Osteoblast (primary cell): ENCODE results near the gene RRAS. TPM values are rescaled to one million over a fixed set of nuclear protein-coding genes. Genes with fewer than 3 reads are reported as not detected.

Experiments used
- DNase-seq: peaks from one replicate; pipeline ENCODE4 v3.0.0; 2011; ENCODE audit warnings: low spot score, mixed read lengths; ENCODE audit not compliant: insufficient read length; ENCODE audit errors: missing footprints
- H2AFZ ChIP-seq: 2 replicates; pipeline ENCODE4 v1.6.0; 2011; ENCODE audit warnings: mild to moderate bottlenecking, low read length
- H3K27ac ChIP-seq: 2 replicates; pipeline ENCODE4 v1.5.1; 2011; ENCODE audit warnings: mild to moderate bottlenecking, low read depth, low read length, moderate library complexity
- H3K27me3 ChIP-seq: 2 replicates; pipeline ENCODE4 v1.6.0; 2012; ENCODE audit warnings: mild to moderate bottlenecking, control low read depth, inconsistent platforms, low read length, moderate library complexity; ENCODE audit not compliant: insufficient read depth
- H3K36me3 ChIP-seq: 2 replicates; pipeline ENCODE4 v1.5.1; 2011; ENCODE audit warnings: mild to moderate bottlenecking, low read length, control low read depth, moderate library complexity; ENCODE audit not compliant: insufficient read depth
- H3K4me1 ChIP-seq: 2 replicates; pipeline ENCODE4 v1.5.1; 2011; ENCODE audit warnings: mild to moderate bottlenecking, low read length, control low read depth, moderate library complexity; ENCODE audit not compliant: insufficient read depth
- H3K4me2 ChIP-seq: 2 replicates; pipeline ENCODE4 v1.6.0; 2011; ENCODE audit warnings: mild to moderate bottlenecking, low read length; ENCODE audit not compliant: insufficient read depth
- H3K4me3 ChIP-seq: fragments of 200-600 bp; sonication (generic); 3 replicates; pipeline ENCODE4 v1.5.1; 2012; ENCODE audit warnings: mild to moderate bottlenecking, low read length, inconsistent platforms; ENCODE audit not compliant: insufficient read depth
- H3K79me2 ChIP-seq: 2 replicates; pipeline ENCODE4 v1.6.0; 2012; ENCODE audit warnings: mild to moderate bottlenecking, low read length, control low read depth, inconsistent platforms; ENCODE audit not compliant: insufficient read depth
- H3K9me3 ChIP-seq: 2 replicates; pipeline ENCODE4 v1.5.1; 2011; ENCODE audit warnings: low read depth, low read length, control low read depth
- H4K20me1 ChIP-seq: 2 replicates; pipeline ENCODE4 v1.6.0; 2012; ENCODE audit warnings: mild to moderate bottlenecking, low read length, control low read depth; ENCODE audit not compliant: insufficient read depth
- CTCF ChIP-seq: IDR thresholded peaks from 2 replicates; pipeline ENCODE4 v1.5.1; 2011; ENCODE audit warnings: mild to moderate bottlenecking, low read depth, low read length, moderate library complexity; ENCODE audit errors: extremely low read depth
- total RNA-seq: library from RNA; depleted of rRNA; stranded (reverse); fragments of >200 nt; gene quantifications from 2 replicates; pipeline ENCODE4 v1.2.3, GENCODE V29; 2012

Gene RRAS
- total RNA-seq, 1 donor = 31.8 TPM

- DNase-seq = no peak
- Histone ChIP-seq H2AFZ (no peak overlapping the region), H3K4me3 (no peak overlapping the region), H3K4me2 (no peak overlapping the region), H3K4me1 (no peaks in the 10 kb centered on the region), H4K20me1 (peaks cover 26% of the 10 kb centered on the region), H3K79me2 (peaks cover 44% of the 10 kb centered on the region), H3K9me3 (no peaks in the 10 kb centered on the region), H3K27me3 (no peaks in the 10 kb centered on the region), H3K27ac (no peak overlapping the region), H3K36me3 (peaks cover 61% of the 10 kb centered on the region)
- TF ChIP-seq CTCF = no peak
Measured at GRCh38 chr19:49651820-49652550, 12.0 kb upstream of the RRAS start.

GRCh38 chr19:49651029-49651819, 11.3 kb upstream of the RRAS start:
- peaks cover 51% of the 10 kb centered on the region for H3K79me2 ChIP-seq
- H3K4me2 ChIP-seq = no peak overlapping the region
- no peaks in the 10 kb centered on the region for H3K27me3 ChIP-seq
- H3K4me3 ChIP-seq = no peak overlapping the region
- H2AFZ ChIP-seq = no peak overlapping the region
- DNase-seq = no peak
- H3K9me3 ChIP-seq = no peaks in the 10 kb centered on the region
- no peak for TF ChIP-seq CTCF
- H4K20me1 ChIP-seq = peaks cover 30% of the 10 kb centered on the region
- no peaks in the 10 kb centered on the region for H3K4me1 ChIP-seq
- H3K36me3 ChIP-seq = peaks cover 61% of the 10 kb centered on the region
- H3K27ac ChIP-seq = no peak overlapping the region

- peaks cover 54% of the 10 kb centered on the region for H4K20me1 ChIP-seq
- H3K9me3 ChIP-seq = no peaks in the 10 kb centered on the region
- H3K79me2 ChIP-seq = peaks cover 74% of the 10 kb centered on the region
- H3K4me2 ChIP-seq = no peak overlapping the region
- H3K27me3 ChIP-seq = no peaks in the 10 kb centered on the region
- no peak overlapping the region for H3K27ac ChIP-seq
- H3K4me1 ChIP-seq = peaks cover 14% of the 10 kb centered on the region
- H3K4me3 ChIP-seq = no peak overlapping the region
- TF ChIP-seq CTCF = no peak
- peaks cover 49% of the 10 kb centered on the region for H3K36me3 ChIP-seq
- DNase-seq = no peak
- no peak overlapping the region for H2AFZ ChIP-seq
Measured at GRCh38 chr19:49646586-49646985, 6.6 kb upstream of the RRAS start.

GRCh38 chr19:49645995-49646394, 6.1 kb upstream of the RRAS start:
- Histone ChIP-seq H2AFZ (no peak overlapping the region), H3K4me2 (no peak overlapping the region), H3K36me3 (peaks cover 49% of the 10 kb centered on the region), H3K27ac (no peak overlapping the region), H3K9me3 (no peaks in the 10 kb centered on the region), H4K20me1 (peaks cover 54% of the 10 kb centered on the region), H3K4me3 (no peak overlapping the region), H3K27me3 (no peaks in the 10 kb centered on the region), H3K79me2 (peaks cover 74% of the 10 kb centered on the region), H3K4me1 (peaks cover 20% of the 10 kb centered on the region)
- no peak for TF ChIP-seq CTCF
- DNase-seq = no peak
